Astrocyte of the cerebellum (primary cell): ENCODE measurements around the gene PDZD2.
"Not testable (repeated sequence)": the region's sequence is repeated elsewhere in the genome, so short reads cannot be mapped to it uniquely, and the experiment has no call there.

Experiments
- DNase-seq: peaks from one replicate; pipeline ENCODE4 v3.0.0-alpha.2; 2011; ENCODE audit warnings: low read depth
- H3K4me3 ChIP-seq: 2 replicates; pipeline ENCODE4 v1.5.1; 2011; ENCODE audit warnings: mild to moderate bottlenecking, low read depth, low read length, moderate library complexity
- in situ Hi-C: cut with HindIII; loops from 2 replicates; pipeline ENCODE4 v1.10.0; 2017; ENCODE audit warnings: low sequenced_read_pairs
- TF ChIP-seq, protein P1 (sequence below): IDR thresholded peaks from 2 replicates; pipeline ENCODE4 v1.5.1; 2012; ENCODE audit warnings: low read length, low read depth, moderate library complexity, mild to moderate bottlenecking; ENCODE audit errors: missing control alignments

The PDZD2 gene

GRCh38 chr5:31972558-31972957, 333.6 kb downstream of the PDZD2 start:
- H3K4me3 ChIP-seq: no peak overlapping the region
- DNase-seq: no peak
- in situ Hi-C loops: no loop called here
- TF ChIP-seq, protein P1, sequence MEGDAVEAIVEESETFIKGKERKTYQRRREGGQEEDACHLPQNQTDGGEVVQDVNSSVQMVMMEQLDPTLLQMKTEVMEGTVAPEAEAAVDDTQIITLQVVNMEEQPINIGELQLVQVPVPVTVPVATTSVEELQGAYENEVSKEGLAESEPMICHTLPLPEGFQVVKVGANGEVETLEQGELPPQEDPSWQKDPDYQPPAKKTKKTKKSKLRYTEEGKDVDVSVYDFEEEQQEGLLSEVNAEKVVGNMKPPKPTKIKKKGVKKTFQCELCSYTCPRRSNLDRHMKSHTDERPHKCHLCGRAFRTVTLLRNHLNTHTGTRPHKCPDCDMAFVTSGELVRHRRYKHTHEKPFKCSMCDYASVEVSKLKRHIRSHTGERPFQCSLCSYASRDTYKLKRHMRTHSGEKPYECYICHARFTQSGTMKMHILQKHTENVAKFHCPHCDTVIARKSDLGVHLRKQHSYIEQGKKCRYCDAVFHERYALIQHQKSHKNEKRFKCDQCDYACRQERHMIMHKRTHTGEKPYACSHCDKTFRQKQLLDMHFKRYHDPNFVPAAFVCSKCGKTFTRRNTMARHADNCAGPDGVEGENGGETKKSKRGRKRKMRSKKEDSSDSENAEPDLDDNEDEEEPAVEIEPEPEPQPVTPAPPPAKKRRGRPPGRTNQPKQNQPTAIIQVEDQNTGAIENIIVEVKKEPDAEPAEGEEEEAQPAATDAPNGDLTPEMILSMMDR: no peak

DNA sequence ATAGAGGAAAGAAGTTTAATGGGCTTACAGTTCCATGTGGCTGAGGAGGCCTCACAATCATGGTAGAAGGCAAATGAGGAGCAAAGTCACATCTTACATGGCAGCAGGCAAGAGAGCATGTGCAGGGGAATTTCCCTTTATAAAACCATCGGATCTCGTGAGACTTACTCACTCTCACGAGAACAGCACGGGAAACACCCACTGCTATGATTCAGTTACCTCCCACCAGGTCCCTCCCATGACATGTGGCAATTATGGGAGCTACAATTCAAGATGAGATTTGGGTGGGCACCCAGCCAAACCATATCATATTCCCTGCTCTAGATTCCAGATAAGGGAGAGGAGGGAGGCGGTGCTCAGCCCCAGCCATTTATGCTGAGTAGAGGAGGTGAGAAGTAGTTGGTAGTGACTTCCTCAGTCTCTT, 336.3 kb downstream of the PDZD2 start:
- H3K4me3 ChIP-seq, in situ Hi-C loops, DNase-seq: not testable (repeated sequence)

DNA sequence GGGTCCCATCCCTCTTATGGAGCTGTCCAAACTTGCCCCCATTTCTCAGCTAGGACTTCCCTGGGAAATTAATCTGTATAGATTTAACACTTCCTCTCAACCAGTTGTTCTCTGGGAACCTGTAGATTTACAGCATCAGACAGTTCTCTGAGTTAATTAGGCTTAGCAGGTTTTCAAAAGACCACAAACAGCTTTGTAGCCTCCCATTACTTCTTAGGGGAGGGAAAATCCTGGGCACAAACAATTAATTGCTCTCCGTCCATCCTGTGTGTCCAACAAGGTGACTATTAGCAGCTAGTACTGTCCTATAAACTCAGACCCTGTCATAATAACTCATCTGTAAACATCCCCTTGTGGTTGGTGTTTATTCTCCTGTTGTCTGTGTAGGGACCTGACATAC, 337.2 kb downstream of the PDZD2 start:
- TF ChIP-seq, protein P1: no peak
- in situ Hi-C loops: no loop called here
- H3K4me3 ChIP-seq: no peak overlapping the region
- DNase-seq: no peak

DNA sequence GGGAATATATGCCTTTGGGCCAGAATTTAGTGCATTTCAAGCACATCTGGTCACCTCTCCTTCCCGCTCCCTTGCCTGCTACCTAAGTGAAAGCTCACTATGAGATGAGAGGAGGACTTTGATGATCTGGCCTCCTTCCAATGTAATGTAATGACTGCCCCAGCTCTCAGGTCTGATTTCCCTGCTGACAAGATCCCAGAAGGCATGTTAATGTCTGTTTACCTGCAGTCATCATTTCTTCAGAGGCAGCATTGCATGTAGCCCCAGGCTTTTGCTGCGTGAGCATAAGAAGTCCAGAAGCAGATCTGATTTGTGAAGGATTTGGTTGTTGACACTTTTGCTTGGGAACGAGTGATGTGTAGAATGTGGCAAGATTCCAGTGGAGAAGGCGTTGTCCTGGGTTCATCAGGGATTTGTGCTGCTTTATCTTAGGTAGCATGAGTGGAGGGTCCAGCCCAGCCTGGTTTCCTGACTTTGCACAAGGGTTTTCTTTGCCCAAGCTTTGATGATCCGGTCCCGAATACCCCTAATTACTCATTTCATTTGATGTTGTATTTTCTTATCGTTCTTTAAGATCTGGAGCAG, 342.5 kb downstream of the PDZD2 start:
- in situ Hi-C loops: no loop called here
- H3K4me3 ChIP-seq: no peak overlapping the region
- DNase-seq: no peak
- TF ChIP-seq, protein P1: no peak

DNA sequence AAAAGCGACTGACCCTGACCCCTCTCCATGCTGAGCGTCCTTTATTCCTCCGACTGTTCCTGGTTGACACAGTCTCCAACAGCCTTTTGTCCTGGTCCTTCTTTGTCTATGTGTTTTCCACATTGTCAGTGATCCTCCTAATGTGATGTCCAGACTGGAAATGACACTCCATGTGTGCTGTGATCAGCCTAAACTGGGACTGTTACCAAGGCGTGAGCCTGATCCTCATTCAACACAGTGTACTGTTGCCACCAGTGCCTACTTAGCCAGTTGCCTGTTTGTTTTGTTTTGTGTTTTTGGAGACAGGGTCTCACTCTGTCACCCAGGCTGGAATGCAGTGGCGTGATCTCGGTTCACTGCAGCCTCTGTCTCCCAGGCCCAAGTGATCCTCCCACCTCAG, 343.1 kb downstream of the PDZD2 start:
- H3K4me3 ChIP-seq: no peak overlapping the region
- no peak for DNase-seq
- in situ Hi-C loops: no loop called here
- TF ChIP-seq, protein P1: no peak

DNA sequence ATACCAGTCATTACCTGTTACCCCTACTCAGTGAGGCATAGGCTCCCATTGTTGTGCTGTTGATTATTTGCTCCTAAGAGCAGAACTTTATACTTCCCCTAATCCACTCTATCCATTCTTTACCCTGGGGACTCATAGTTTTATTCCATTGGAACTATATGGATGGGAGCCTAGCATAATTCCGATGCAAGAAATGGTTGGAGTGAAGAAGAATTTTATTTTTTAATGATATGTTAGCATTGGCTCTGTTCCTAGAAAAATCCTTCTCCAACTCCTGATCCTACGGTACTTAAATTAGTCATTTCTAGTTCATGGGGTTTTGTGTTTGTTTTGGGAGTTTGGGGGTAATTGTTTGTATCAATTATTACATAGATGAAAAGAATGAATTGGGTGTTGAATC, 343.7 kb downstream of the PDZD2 start:
- DNase-seq: peak; percentile 18
- no peak overlapping the region for H3K4me3 ChIP-seq
- in situ Hi-C loops: no loop called here
- TF ChIP-seq, protein P1: no peak

- no peak overlapping the region for H3K4me3 ChIP-seq
- no peak for DNase-seq
Measured at GRCh38 chr5:31983851-31984250, 344.9 kb downstream of the PDZD2 start.

More at GRCh38 chr5:31983851-31984250, 344.9 kb downstream of the PDZD2 start:
- TF ChIP-seq, protein P1: no peak
- in situ Hi-C loops: no loop called here
